SK-N-SH (cell line): ENCODE results near the gene CTXND1. TPM values are rescaled to one million over a fixed set of nuclear protein-coding genes. Genes with fewer than 3 reads are reported as not detected.

ENCODE experiments used
- CTCF ChIA-PET: fragments of 300-600, 350-600 bp; formaldehyde crosslinking; extraction: SDS; loops from one replicate; lab custom pipeline; 2021; lab: Yijun Ruan, JAX
- POLR2A ChIA-PET: fragments of 350-600 bp; sonication (Branson Sonifier 250); formaldehyde crosslinking; extraction: SDS; loops from one replicate; lab custom pipeline; 2020; ENCODE audit warnings: antibody characterized with exemption, inconsistent platforms; lab: Yijun Ruan, JAX
- DNase-seq: peaks from one replicate; pipeline ENCODE4 v3.0.0; 2012
- H2AFZ ChIP-seq: fragments of 200-600 bp; sonication (generic); 2 replicates; pipeline ENCODE4 v1.8.1; 2016; ENCODE audit warnings: antibody characterized with exemption, mild to moderate bottlenecking, low read depth
- H3F3A ChIP-seq: fragments of 200-600 bp; sonication (generic); replicated peaks from 2 replicates; pipeline ENCODE3; 2016; ENCODE audit warnings: antibody characterized with exemption, mild to moderate bottlenecking; ENCODE audit not compliant: insufficient read depth
- H3K27ac ChIP-seq, 2 experiments: fragments of 200-500 bp in 1 of 2; fragments of 200-600 bp in 1 of 2; sonication (Bioruptor generic) in 1 of 2; sonication (generic), shearing (Covaris generic) in 1 of 2; 2 replicates each; pipeline versions ENCODE4 v1.5.1 to v1.6.1; 2014 to 2016; ENCODE audit warnings: low read depth in 2 of 2, inconsistent platforms in 1 of 2, low read length in 1 of 2, mild to moderate bottlenecking in 1 of 2, mixed read lengths in 1 of 2
- H3K27me3 ChIP-seq: fragments of 200-600 bp; sonication (generic), shearing (Covaris generic); 2 replicates; pipeline ENCODE4 v1.6.1; 2016; ENCODE audit warnings: mixed run types; ENCODE audit not compliant: insufficient read depth
- H3K36me3 ChIP-seq, 2 experiments: fragments of 200-500 bp in 1 of 2; fragments of 200-600 bp in 1 of 2; sonication (Bioruptor generic) in 1 of 2; sonication (generic) in 1 of 2; replicated peaks in 1 of 2; 2 replicates each; pipeline versions ENCODE3 to v1.5.1; 2014 to 2016; ENCODE audit warnings: low read length in 1 of 2, mild to moderate bottlenecking in 1 of 2; ENCODE audit not compliant: insufficient read depth in 2 of 2, control insufficient read depth in 1 of 2
- H3K4me1 ChIP-seq, 2 experiments: fragments of 200-500 bp in 1 of 2; fragments of 200-600 bp in 1 of 2; sonication (Bioruptor generic) in 1 of 2; sonication (generic), shearing (Covaris generic) in 1 of 2; 2 replicates each; pipeline versions ENCODE4 v1.5.1 to v1.6.1; 2014 to 2016; ENCODE audit warnings: low read depth in 1 of 2, low read length in 1 of 2, mixed run types in 1 of 2; ENCODE audit not compliant: insufficient read depth in 2 of 2, control insufficient read depth in 1 of 2
- H3K4me2 ChIP-seq: fragments of 200-600 bp; sonication (generic), shearing (Covaris generic); 2 replicates; pipeline ENCODE4 v1.6.1; 2017; ENCODE audit warnings: mixed run types
- H3K4me3 ChIP-seq, 2 experiments: fragments of 200-500 bp in 1 of 2; fragments of 200-600 bp in 1 of 2; sonication (Bioruptor generic) in 1 of 2; sonication (generic), shearing (Covaris generic) in 1 of 2; 2 replicates each; pipeline versions ENCODE4 v1.5.1 to v1.8.1; 2014 to 2016; ENCODE audit warnings: low read depth in 2 of 2, inconsistent platforms in 1 of 2, low read length in 1 of 2, mild to moderate bottlenecking in 1 of 2, mixed read lengths in 1 of 2, moderate library complexity in 1 of 2
- H3K79me2 ChIP-seq: fragments of 200-600 bp; sonication (generic); 2 replicates; pipeline ENCODE4 v1.8.1; 2017; ENCODE audit warnings: mild to moderate bottlenecking; ENCODE audit not compliant: insufficient read depth
- H3K9ac ChIP-seq: fragments of 200-600 bp; sonication (generic); 2 replicates; pipeline ENCODE4 v1.6.1; 2017; ENCODE audit warnings: mixed run types
- H3K9me2 ChIP-seq: fragments of 200-600 bp; sonication (generic); 2 replicates; pipeline ENCODE4 v1.6.1; 2017; ENCODE audit warnings: mixed run types
- H3K9me3 ChIP-seq: fragments of 200-600 bp; sonication (generic); 2 replicates; pipeline ENCODE4 v1.6.1; 2017; ENCODE audit warnings: mixed run types, mild to moderate bottlenecking, moderate library complexity
- H4K20me1 ChIP-seq: fragments of 200-600 bp; sonication (generic); 2 replicates; pipeline ENCODE4 v1.6.1; 2017; ENCODE audit warnings: mild to moderate bottlenecking, mixed run types; ENCODE audit not compliant: insufficient read depth
- CHD2 ChIP-seq: fragments of 150-350 bp; IDR thresholded peaks from 2 replicates; pipeline ENCODE4 v1.6.1; 2018; ENCODE audit warnings: low read length; ENCODE audit not compliant: partially characterized antibody
- FOXJ3 ChIP-seq: sonication (generic); formaldehyde crosslinking; IDR thresholded peaks from 2 replicates; pipeline ENCODE4 v1.5.1; 2020; ENCODE audit warnings: mild to moderate bottlenecking, missing genetic modification reagents
- FOXM1 ChIP-seq: IDR thresholded peaks from 2 replicates; pipeline ENCODE4 v1.4.0; 2012; ENCODE audit warnings: low read depth, mild to moderate bottlenecking
- GATA2 ChIP-seq: sonication (generic); formaldehyde crosslinking; IDR thresholded peaks from 2 replicates; pipeline ENCODE4 v1.5.0; 2020; ENCODE audit warnings: mild to moderate bottlenecking, missing genetic modification reagents
- JUND ChIP-seq: IDR thresholded peaks from 2 replicates; pipeline ENCODE4 v1.4.0; 2012
- MEF2A ChIP-seq: IDR thresholded peaks from 2 replicates; pipeline ENCODE4 v1.4.0; 2012; ENCODE audit warnings: low read depth, borderline replicate concordance
- MXI1 ChIP-seq: IDR thresholded peaks from 2 replicates; pipeline ENCODE4 v1.6.1; 2012; ENCODE audit warnings: mild to moderate bottlenecking, low read depth, low read length, improper control_type of control experiment
- NFIC ChIP-seq: IDR thresholded peaks from 2 replicates; pipeline ENCODE4 v1.4.0; 2012; ENCODE audit warnings: borderline replicate concordance
- POLR2AphosphoS5 ChIP-seq: IDR thresholded peaks from 2 replicates; pipeline ENCODE4 v1.6.1; 2012; ENCODE audit warnings: low read depth, low read length
- RAD21 ChIP-seq: IDR thresholded peaks from 2 replicates; pipeline ENCODE4 v1.6.1; 2012; ENCODE audit warnings: mild to moderate bottlenecking, low read length
- RCOR1 ChIP-seq: fragments of 150-350 bp; IDR thresholded peaks from 2 replicates; pipeline ENCODE4 v1.6.1; 2017; ENCODE audit warnings: antibody characterized with exemption, low read length
- RFX5 ChIP-seq: IDR thresholded peaks from 2 replicates; pipeline ENCODE4 v1.6.1; 2012; ENCODE audit warnings: mild to moderate bottlenecking, improper control_type of control experiment, low read length
- TCF12 ChIP-seq: IDR thresholded peaks from 2 replicates; pipeline ENCODE4 v1.4.0; 2012
- WGBS: methylation state at CpG from one replicate; pipeline ENCODE4 v1.1.6; 2017; ENCODE audit warnings: low lambda C conversion rate; 5-methylcytosine and 5-hydroxymethylcytosine counted together
- polyA plus RNA-seq, 3 experiments: library from polyadenylated mRNA; depleted of rRNA; stranded (reverse); fragments of >200 nt; gene quantifications; 2 replicates each; pipeline ENCODE4 v1.2.3, GENCODE V29; 2012
- TF ChIP-seq, protein P1 (sequence below): IDR thresholded peaks from 2 replicates; pipeline ENCODE4 v1.4.0; 2012; ENCODE audit warnings: low read depth, borderline replicate concordance
- TF ChIP-seq, protein P2 (sequence below): IDR thresholded peaks from 2 replicates; pipeline ENCODE4; 2012
- TF ChIP-seq, protein P3 (sequence below): fragments of 200-600 bp; sonication (generic); IDR thresholded peaks from 2 replicates; pipeline ENCODE4 v1.6.1; 2017; ENCODE audit warnings: antibody characterized with exemption, mild to moderate bottlenecking, moderate library complexity
- TF ChIP-seq, protein P4 (sequence below): IDR thresholded peaks from 2 replicates; pipeline ENCODE4 v1.4.0; 2012; ENCODE audit warnings: low read depth, borderline replicate concordance

Gene CTXND1
- polyA plus RNA-seq, 1 of the 3 experiments (the other 2 are of a cell fraction), result not detected

DNA sequence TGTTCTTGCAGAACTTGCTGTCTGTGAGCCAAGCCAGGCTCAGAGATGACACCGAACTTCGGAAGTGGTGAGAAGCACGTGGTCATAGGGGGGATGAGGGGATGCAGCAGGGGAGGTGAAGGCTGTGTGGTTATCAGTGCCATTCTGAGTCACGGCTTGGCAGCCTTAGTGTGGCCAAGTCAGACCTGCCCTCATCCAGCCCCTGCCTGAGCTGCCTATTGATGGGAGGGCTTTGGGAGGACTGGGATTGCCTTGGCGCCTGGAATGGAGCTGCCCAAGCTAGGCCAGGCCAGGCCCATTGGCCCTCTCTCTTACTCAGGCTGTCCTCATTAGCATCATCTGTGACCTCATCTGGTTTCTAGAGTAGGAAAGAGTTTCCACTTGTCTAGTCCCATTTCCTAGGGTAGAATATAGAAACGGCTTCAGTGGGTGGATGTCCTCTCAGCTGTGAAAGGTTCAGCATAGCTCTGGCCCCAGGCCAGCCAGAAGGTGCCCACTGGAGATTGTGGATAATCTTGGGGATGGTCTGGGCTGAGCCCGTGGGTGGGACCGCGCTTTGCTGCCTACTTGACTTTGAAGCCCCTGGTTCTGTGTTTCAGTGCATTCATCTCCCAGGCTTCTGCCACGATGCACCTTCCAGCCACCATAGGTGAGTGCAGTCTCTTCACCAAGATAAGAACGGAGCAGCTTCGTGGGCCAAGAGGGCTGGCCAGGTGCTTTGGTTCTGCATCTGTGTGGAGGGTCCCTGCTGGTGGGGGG lies 92.0 kb downstream of the CTXND1 start:
- Histone ChIP-seq H2AFZ (no peak overlapping the region), H4K20me1 (no peaks in the 10 kb centered on the region), H3K36me3 (peaks cover 13 to 41% of the 10 kb centered on the region in 2 experiments), H3K9me2 (no peaks in the 10 kb centered on the region), H3F3A (no peaks in the 10 kb centered on the region), H3K79me2 (no peaks in the 10 kb centered on the region), H3K27ac (peak overlapping the region in 1 of 2 experiments; percentile 6; a peak in 2 of 4 replicates), H3K27me3 (no peaks in the 10 kb centered on the region), H3K4me2 (no peak overlapping the region), H3K9me3 (no peaks in the 10 kb centered on the region), H3K4me3 (no peak overlapping the region), H3K4me1 (no peaks in the 10 kb centered on the region; a peak in 1 of 4 replicates), H3K9ac (no peak overlapping the region)
- DNase-seq, result no peak
- 94% methylated on average over 10 of the region's 12 CpGs for WGBS
- TF ChIP-seq GATA2, result no peak
- TF ChIP-seq, protein P1, sequence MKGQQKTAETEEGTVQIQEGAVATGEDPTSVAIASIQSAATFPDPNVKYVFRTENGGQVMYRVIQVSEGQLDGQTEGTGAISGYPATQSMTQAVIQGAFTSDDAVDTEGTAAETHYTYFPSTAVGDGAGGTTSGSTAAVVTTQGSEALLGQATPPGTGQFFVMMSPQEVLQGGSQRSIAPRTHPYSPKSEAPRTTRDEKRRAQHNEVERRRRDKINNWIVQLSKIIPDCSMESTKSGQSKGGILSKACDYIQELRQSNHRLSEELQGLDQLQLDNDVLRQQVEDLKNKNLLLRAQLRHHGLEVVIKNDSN, result no peak
- no peak for TF ChIP-seq NFIC
- TF ChIP-seq RFX5, result no peak
- TF ChIP-seq TCF12, result no peak
- TF ChIP-seq, protein P2, sequence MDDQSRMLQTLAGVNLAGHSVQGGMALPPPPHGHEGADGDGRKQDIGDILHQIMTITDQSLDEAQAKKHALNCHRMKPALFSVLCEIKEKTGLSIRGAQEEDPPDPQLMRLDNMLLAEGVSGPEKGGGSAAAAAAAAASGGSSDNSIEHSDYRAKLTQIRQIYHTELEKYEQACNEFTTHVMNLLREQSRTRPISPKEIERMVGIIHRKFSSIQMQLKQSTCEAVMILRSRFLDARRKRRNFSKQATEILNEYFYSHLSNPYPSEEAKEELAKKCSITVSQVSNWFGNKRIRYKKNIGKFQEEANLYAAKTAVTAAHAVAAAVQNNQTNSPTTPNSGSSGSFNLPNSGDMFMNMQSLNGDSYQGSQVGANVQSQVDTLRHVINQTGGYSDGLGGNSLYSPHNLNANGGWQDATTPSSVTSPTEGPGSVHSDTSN, result no peak
- TF ChIP-seq MEF2A, result no peak
- TF ChIP-seq RCOR1, result no peak
- no peak for TF ChIP-seq RAD21
- no peak for TF ChIP-seq POLR2AphosphoS5
- POLR2A ChIA-PET, result no interaction called here
- CTCF ChIA-PET, result interaction anchor here (3.1 kb wide), 1 partner anchor 13 kb away, joined by 18 read pairs; no protein-coding TSS in a partner anchor

DNA sequence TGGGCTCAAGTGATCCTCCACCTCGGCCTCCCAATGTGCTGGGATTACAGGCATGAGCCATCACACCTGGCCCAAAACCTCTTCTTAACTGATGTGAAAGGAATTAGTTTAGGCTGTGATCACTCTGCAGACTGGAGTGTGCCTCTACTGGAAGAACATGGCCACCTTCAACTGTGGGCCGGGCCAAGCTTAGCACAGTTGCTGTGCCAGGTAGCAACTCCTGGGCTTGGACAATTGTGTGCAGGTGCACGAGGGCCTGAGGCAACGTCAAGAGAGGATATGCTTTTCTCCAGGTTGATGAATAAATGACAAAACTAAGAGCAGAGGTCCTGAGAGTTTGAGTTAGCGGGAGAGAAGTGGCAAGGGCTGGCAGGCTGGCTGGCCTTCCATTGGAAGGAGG lies 92.7 kb downstream of the CTXND1 start:
- peaks cover 0 to 2% of the 10 kb centered on the region in 2 experiments; a peak in 1 of 4 replicates for H3K4me1 ChIP-seq
- H3K27ac ChIP-seq, result no peak overlapping the region
- H3K9ac ChIP-seq, result no peak overlapping the region
- H3K9me2 ChIP-seq, result no peaks in the 10 kb centered on the region
- no peaks in the 10 kb centered on the region for H3K79me2 ChIP-seq
- no peaks in the 10 kb centered on the region for H3F3A ChIP-seq
- TF ChIP-seq, protein P3, sequence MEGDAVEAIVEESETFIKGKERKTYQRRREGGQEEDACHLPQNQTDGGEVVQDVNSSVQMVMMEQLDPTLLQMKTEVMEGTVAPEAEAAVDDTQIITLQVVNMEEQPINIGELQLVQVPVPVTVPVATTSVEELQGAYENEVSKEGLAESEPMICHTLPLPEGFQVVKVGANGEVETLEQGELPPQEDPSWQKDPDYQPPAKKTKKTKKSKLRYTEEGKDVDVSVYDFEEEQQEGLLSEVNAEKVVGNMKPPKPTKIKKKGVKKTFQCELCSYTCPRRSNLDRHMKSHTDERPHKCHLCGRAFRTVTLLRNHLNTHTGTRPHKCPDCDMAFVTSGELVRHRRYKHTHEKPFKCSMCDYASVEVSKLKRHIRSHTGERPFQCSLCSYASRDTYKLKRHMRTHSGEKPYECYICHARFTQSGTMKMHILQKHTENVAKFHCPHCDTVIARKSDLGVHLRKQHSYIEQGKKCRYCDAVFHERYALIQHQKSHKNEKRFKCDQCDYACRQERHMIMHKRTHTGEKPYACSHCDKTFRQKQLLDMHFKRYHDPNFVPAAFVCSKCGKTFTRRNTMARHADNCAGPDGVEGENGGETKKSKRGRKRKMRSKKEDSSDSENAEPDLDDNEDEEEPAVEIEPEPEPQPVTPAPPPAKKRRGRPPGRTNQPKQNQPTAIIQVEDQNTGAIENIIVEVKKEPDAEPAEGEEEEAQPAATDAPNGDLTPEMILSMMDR, result no peak
- no peak for TF ChIP-seq FOXM1
- no peak for TF ChIP-seq JUND
- TF ChIP-seq POLR2AphosphoS5, result no peak
- no peak for TF ChIP-seq GATA2
- no peak for TF ChIP-seq MXI1
- TF ChIP-seq, protein P1, result no peak
- TF ChIP-seq, protein P2, result no peak
- no peak for TF ChIP-seq CHD2
- TF ChIP-seq FOXJ3, result no peak
- TF ChIP-seq NFIC, result no peak
- TF ChIP-seq, protein P4, sequence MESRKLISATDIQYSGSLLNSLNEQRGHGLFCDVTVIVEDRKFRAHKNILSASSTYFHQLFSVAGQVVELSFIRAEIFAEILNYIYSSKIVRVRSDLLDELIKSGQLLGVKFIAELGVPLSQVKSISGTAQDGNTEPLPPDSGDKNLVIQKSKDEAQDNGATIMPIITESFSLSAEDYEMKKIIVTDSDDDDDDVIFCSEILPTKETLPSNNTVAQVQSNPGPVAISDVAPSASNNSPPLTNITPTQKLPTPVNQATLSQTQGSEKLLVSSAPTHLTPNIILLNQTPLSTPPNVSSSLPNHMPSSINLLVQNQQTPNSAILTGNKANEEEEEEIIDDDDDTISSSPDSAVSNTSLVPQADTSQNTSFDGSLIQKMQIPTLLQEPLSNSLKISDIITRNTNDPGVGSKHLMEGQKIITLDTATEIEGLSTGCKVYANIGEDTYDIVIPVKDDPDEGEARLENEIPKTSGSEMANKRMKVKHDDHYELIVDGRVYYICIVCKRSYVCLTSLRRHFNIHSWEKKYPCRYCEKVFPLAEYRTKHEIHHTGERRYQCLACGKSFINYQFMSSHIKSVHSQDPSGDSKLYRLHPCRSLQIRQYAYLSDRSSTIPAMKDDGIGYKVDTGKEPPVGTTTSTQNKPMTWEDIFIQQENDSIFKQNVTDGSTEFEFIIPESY, result no peak
- DNase-seq, result no peak
- H2AFZ ChIP-seq, result no peak overlapping the region
- H3K36me3 ChIP-seq, result peaks cover 9 to 41% of the 10 kb centered on the region in 2 experiments
- H3K9me3 ChIP-seq, result no peaks in the 10 kb centered on the region
- no peak overlapping the region for H3K4me3 ChIP-seq
- CTCF ChIA-PET, result interaction anchor here (3.1 kb wide), 1 partner anchor 13 kb away, joined by 18 read pairs; no protein-coding TSS in a partner anchor
- no peak overlapping the region for H3K4me2 ChIP-seq
- H3K27me3 ChIP-seq, result no peaks in the 10 kb centered on the region
- H4K20me1 ChIP-seq, result no peaks in the 10 kb centered on the region
- WGBS, result 100% methylated on average over 5 of the region's 5 CpGs
- POLR2A ChIA-PET, result no interaction called here
